HG02642 (cell line): ENCODE results near the gene WNT7A.

Source experiments
- ATAC-seq: cut with Tn5 transposase; IDR thresholded peaks from one replicate; pipeline ENCODE4 v1.9.1; 2021; ENCODE audit warnings: mild to moderate bottlenecking; ENCODE audit not compliant: unreplicated experiment, poor library complexity

Gene WNT7A

GRCh38 chr3:13782501-13782900 is 97.4 kb downstream of the WNT7A start:
- no peak for ATAC-seq

DNA sequence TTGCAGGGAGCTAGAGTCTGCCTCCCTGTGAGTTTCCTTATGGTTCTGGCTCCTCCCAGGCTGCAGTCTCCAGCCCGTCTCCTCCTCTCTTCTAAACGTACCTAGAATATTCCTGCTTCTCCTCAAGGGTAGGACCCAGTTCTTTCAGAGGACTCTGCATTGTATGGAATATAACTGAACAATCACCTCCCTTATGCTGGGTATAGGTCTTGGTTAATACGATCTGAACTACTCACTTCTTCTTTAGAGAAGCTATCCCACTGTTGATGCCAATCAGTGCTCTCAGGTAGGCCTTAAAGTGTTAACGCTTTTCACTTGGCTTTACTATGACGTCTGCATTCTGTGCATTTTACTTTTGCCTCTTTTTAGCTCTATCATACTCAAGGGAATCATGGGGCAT is 98.5 kb downstream of the WNT7A start:
- ATAC-seq, result no peak

- no peak for ATAC-seq
These were observed 99.3 kb downstream of the WNT7A start for GRCh38 chr3:13780432-13781176.

- no peak for ATAC-seq
These were observed 103.4 kb downstream of the WNT7A start for GRCh38 chr3:13776253-13777050.

GRCh38 chr3:13772885-13773745 is 106.8 kb downstream of the WNT7A start:
- ATAC-seq, result no peak

GRCh38 chr3:13772321-13772745 is 107.5 kb downstream of the WNT7A start:
- no peak for ATAC-seq

GRCh38 chr3:13771496-13771895 is 108.4 kb downstream of the WNT7A start:
- ATAC-seq, result no peak

GRCh38 chr3:13770170-13771169 is 109.4 kb downstream of the WNT7A start:
- ATAC-seq, result no peak

DNA sequence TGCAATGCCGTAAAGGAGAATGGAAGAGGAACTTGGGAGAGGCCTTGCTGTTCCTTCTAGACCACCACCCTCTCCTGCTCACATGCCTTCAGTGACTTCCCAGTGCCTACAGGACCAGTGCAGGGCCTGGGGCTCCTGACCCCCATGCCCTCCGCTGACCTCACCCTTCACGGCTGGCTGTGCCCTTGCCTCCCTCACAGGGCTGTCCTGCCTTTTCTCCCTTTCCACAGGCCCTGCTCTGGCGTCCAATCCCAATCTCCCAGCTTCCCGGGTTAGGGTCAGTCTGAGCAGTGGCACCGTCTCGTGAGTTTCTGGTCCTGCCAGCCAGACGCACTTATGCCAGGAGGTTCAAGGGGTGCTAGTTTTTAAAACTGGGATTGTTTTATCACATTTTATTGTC is 110.4 kb downstream of the WNT7A start:
- no peak for ATAC-seq

DNA sequence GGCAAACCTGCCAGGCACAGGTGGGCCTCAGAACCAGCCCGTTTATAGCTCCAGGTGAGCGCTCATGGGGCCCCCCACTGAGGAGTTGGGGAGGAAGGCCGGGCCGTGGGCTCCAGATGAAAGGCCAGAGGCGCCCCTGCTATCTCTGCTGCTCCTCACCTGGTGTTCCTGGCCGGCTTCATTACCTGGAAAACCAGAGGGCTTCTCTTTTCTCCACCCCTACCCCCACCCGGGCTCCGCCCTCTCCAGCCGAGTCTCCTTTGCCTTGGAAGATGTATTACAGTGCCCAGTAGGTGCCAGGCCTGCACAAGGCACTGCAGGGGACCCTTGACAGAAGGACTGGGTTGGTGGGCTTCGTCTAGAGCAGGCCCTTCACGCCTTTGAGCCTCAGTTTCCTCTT is 111.4 kb downstream of the WNT7A start:
- ATAC-seq, result no peak

- no peak for ATAC-seq
These were observed 112.0 kb downstream of the WNT7A start for GRCh38 chr3:13767896-13768295.

DNA sequence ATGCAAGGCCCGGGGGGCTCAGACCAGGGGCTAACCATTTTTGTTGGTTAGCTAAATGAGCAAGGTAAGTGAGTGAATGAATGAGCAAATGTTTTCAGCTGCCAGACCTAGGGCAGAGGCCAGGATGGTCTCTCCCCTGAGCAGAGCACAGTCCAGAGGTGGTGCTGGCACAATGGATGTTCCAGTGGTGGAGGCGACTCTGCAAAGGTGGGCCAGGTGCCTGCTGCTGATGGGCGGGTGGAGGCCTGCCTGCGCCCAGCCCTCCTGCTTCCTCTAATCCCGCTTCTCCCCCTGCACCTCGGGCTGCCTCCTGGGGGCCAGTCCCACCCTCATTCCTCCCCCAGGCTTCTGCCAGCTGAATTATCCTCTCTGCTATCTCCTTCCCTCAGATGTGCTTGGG is 112.8 kb downstream of the WNT7A start:
- no peak for ATAC-seq
